Measurements from ENCODE around the gene LTC4S. TPM values are rescaled to one million over a fixed set of nuclear protein-coding genes. Genes with fewer than 3 reads are reported as not detected.

Gene LTC4S
- total RNA-seq, 1 donor, result 1.4 TPM

DNA sequence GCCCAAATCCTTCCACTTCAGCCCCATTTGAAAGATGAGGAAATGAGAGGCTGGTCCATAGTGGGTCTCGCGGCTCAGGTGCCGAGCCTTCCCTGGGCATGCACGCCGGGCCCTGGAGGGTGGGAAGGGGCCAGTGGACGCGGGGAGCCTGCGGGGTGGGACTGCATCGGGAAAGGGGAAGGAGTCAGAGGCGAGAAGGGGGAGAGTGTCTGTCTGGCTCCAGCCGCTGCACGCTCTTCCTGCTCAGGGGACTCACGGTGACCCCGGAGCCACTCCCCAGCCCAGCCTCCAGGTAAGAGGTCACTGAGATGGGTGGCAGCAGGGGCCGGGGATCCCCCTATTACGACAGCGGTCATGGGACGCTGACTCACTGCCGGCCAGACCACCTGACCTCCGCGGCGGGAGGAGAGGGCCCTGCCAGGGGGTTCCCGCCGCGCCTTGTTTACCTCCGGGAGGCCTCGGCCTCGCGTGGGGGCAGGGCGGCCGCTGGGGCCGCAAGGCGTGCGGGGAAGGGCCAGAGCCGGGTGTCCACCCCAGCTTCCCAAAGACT is 25.0 kb downstream of the LTC4S start:
- no peaks in the 10 kb centered on the region for H3K9me3 ChIP-seq (ENCODE audit: low read depth, low read length)
- H3K4me1 ChIP-seq (ENCODE audit: insufficient read depth, low read length), result peaks cover 43% of the 10 kb centered on the region
- H3K79me2 ChIP-seq (ENCODE audit: insufficient read depth, low read length), result peaks cover 40% of the 10 kb centered on the region
- H3K27me3 ChIP-seq (ENCODE audit: insufficient read depth, low read length), result no peaks in the 10 kb centered on the region
- peaks cover 12% of the 10 kb centered on the region for H3K36me3 ChIP-seq (ENCODE audit: insufficient read depth, low read length)
- TF ChIP-seq, protein P1, sequence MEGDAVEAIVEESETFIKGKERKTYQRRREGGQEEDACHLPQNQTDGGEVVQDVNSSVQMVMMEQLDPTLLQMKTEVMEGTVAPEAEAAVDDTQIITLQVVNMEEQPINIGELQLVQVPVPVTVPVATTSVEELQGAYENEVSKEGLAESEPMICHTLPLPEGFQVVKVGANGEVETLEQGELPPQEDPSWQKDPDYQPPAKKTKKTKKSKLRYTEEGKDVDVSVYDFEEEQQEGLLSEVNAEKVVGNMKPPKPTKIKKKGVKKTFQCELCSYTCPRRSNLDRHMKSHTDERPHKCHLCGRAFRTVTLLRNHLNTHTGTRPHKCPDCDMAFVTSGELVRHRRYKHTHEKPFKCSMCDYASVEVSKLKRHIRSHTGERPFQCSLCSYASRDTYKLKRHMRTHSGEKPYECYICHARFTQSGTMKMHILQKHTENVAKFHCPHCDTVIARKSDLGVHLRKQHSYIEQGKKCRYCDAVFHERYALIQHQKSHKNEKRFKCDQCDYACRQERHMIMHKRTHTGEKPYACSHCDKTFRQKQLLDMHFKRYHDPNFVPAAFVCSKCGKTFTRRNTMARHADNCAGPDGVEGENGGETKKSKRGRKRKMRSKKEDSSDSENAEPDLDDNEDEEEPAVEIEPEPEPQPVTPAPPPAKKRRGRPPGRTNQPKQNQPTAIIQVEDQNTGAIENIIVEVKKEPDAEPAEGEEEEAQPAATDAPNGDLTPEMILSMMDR (IDR thresholded peaks at IDR 0.05; ENCODE audit: extremely low read depth, low read depth, low read length), result no peak
- H4K20me1 ChIP-seq (ENCODE audit: insufficient read depth, low read length), result peaks cover 26% of the 10 kb centered on the region
- H3K27ac ChIP-seq (ENCODE audit: low read depth, low read length), result peak overlapping the region; percentile 86
- peak overlapping the region; percentile 86 for H3K4me2 ChIP-seq (ENCODE audit: insufficient read depth, low read length)
- H2AFZ ChIP-seq (ENCODE audit: low read length), result peak overlapping the region; percentile 42
- peak; percentile 99 for DNase-seq (ENCODE audit: insufficient read length, low spot score, missing footprints)
- peak overlapping the region; percentile 61 for H3K4me3 ChIP-seq (ENCODE audit: insufficient read depth, low read length)

DNA sequence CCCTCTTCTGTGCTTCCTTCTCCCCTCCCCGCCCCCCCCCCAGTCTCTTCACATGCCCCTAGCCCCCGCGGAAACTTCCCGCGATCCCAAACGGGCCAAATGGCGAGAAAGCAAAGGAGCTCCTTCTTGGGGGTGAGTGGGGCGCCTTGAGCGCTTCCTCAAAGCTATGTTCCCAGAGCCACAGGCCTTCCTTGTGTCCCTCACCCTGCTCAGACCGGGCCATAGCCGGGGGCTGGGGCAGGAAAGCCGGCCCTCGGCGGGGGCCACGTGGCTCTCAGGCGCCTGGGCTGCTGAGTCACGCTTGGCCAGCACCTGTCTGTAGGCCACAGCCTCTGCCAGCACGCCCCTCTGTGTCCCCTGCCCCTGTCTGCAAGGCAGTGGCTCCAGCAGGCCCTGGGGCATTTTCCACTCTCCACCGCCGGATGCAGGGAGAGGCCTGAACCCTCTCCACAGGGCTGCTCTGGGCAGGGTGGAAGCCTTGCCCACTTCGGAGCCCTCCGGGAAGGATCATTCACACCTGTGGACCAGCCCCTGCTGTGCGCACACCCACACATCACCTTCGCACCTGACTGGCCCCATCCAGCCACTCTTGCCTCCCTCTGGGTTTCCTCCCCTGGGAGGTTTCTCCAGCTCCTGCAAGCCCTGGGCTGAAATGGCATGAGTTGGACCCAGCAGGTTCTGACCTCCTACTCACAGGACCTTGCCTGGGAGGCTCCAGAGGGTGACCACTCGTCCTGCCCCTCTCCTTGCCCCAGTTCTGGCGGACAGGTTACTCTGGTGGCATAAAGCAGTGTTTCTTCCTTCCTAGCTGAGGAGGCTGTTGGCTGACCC is 25.7 kb downstream of the LTC4S start:
- TF ChIP-seq, protein P1 (IDR thresholded peaks at IDR 0.05; ENCODE audit: extremely low read depth, low read depth, low read length), result no peak

DNA sequence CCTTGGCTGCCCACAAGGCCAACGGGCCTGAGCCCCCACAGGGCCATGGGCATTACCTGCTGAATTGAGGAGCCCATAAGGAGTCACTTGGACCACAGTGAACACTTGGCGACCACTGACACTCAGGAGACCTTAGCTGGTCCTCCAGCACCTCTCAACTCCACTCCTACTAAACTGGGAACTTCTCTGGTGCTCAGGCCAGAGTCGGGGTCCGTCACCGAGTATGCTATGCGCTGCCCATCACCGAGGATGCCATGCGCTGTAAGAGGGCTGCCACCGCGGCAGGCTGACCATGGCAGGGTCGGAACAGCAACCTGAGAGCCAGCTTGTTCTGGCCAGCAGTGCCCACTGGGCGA is 26.3 kb downstream of the LTC4S start:
- TF ChIP-seq, protein P1 (IDR thresholded peaks at IDR 0.05; ENCODE audit: extremely low read depth, low read depth, low read length), result no peak
- Histone ChIP-seq H3K4me1 (ENCODE audit: insufficient read depth, low read length) (peaks cover 43% of the 10 kb centered on the region), H3K4me3 (ENCODE audit: insufficient read depth, low read length) (peak overlapping the region; percentile 97), H2AFZ (ENCODE audit: low read length) (peak overlapping the region; percentile 48), H3K9me3 (ENCODE audit: low read depth, low read length) (no peaks in the 10 kb centered on the region), H3K36me3 (ENCODE audit: insufficient read depth, low read length) (peaks cover 25% of the 10 kb centered on the region), H3K4me2 (ENCODE audit: insufficient read depth, low read length) (peak overlapping the region; percentile 86), H4K20me1 (ENCODE audit: insufficient read depth, low read length) (peaks cover 39% of the 10 kb centered on the region), H3K79me2 (ENCODE audit: insufficient read depth, low read length) (peaks cover 53% of the 10 kb centered on the region), H3K27me3 (ENCODE audit: insufficient read depth, low read length) (no peaks in the 10 kb centered on the region), H3K27ac (ENCODE audit: low read depth, low read length) (peak overlapping the region; percentile 86)
- peak; percentile 80 for DNase-seq (ENCODE audit: insufficient read length, low spot score, missing footprints)

More for the DNA sequence above, 25.7 kb downstream of the LTC4S start:
- H3K4me2 ChIP-seq (ENCODE audit: insufficient read depth, low read length), result peak overlapping the region; percentile 86
- DNase-seq (ENCODE audit: insufficient read length, low spot score, missing footprints), result peak; percentile 92
- peak overlapping the region; percentile 49 for H2AFZ ChIP-seq (ENCODE audit: low read length)
- H4K20me1 ChIP-seq (ENCODE audit: insufficient read depth, low read length), result peaks cover 33% of the 10 kb centered on the region
- H3K9me3 ChIP-seq (ENCODE audit: low read depth, low read length), result no peaks in the 10 kb centered on the region
- H3K36me3 ChIP-seq (ENCODE audit: insufficient read depth, low read length), result peaks cover 19% of the 10 kb centered on the region
- H3K27me3 ChIP-seq (ENCODE audit: insufficient read depth, low read length), result no peaks in the 10 kb centered on the region
- peaks cover 47% of the 10 kb centered on the region for H3K79me2 ChIP-seq (ENCODE audit: insufficient read depth, low read length)
- H3K4me3 ChIP-seq (ENCODE audit: insufficient read depth, low read length), result peak overlapping the region; percentile 61
- peaks cover 43% of the 10 kb centered on the region for H3K4me1 ChIP-seq (ENCODE audit: insufficient read depth, low read length)
- H3K27ac ChIP-seq (ENCODE audit: low read depth, low read length), result peak overlapping the region; percentile 86
